Measurements from ENCODE around the gene SUN2. TPM values are rescaled to one million over a fixed set of nuclear protein-coding genes. Genes with fewer than 3 reads are reported as not detected.

SUN2 gene
- total RNA-seq, 1 experiment from 2014 or later, result 45.1 TPM

- CTCF ChIA-PET, result interaction anchor here (0.7 kb wide), 1 partner anchor 192 kb away, joined by 3 read pairs; no protein-coding TSS in a partner anchor
- H3K27ac ChIP-seq (ENCODE audit: low read length), result no peak overlapping the region
- ATAC-seq (no peak), DNase-seq (ENCODE audit: low read depth, low spot score) (no peak)
- POLR2A ChIA-PET, result no interaction called here
- no peak overlapping the region for H3K4me3 ChIP-seq (ENCODE audit: low read depth in 2 of 2, low read length in 2 of 2)
- H3K27me3 ChIP-seq (ENCODE audit: control insufficient read depth, insufficient read depth, low read length), result no peaks in the 10 kb centered on the region
- no peaks in the 10 kb centered on the region for H3K4me1 ChIP-seq (ENCODE audit: control insufficient read depth, insufficient read depth, low read length)
- H3K36me3 ChIP-seq (ENCODE audit: control insufficient read depth, insufficient read depth, low read length), result no peaks in the 10 kb centered on the region; the same call in 1 of the 2 replicates
- no TSS peak for BruUV-seq (replicated peaks)
- intact Hi-C loops (cut with micrococcal nuclease; ENCODE audit: unreplicated experiment) (no loop called here), in situ Hi-C loops (cut with HindIII; ENCODE audit: low pct_unique_long_range_greater_than_20kb, low sequenced_read_pairs) (no loop called here)
- no peaks in the 10 kb centered on the region for H3K9me3 ChIP-seq (ENCODE audit: control insufficient read depth, insufficient read depth, low read depth, low read length)
- TF ChIP-seq TCF7L2 (IDR thresholded peaks at IDR 0.05; ENCODE audit: low read depth, low read length) (no peak), POLR2AphosphoS5 (IDR thresholded peaks at IDR 0.05; ENCODE audit: low read depth, low read length) (no peak), SIN3A (IDR thresholded peaks at IDR 0.05; ENCODE audit: borderline replicate concordance, insufficient read depth, low read depth, low read length) (no peak)
- TF ChIP-seq, protein P1, sequence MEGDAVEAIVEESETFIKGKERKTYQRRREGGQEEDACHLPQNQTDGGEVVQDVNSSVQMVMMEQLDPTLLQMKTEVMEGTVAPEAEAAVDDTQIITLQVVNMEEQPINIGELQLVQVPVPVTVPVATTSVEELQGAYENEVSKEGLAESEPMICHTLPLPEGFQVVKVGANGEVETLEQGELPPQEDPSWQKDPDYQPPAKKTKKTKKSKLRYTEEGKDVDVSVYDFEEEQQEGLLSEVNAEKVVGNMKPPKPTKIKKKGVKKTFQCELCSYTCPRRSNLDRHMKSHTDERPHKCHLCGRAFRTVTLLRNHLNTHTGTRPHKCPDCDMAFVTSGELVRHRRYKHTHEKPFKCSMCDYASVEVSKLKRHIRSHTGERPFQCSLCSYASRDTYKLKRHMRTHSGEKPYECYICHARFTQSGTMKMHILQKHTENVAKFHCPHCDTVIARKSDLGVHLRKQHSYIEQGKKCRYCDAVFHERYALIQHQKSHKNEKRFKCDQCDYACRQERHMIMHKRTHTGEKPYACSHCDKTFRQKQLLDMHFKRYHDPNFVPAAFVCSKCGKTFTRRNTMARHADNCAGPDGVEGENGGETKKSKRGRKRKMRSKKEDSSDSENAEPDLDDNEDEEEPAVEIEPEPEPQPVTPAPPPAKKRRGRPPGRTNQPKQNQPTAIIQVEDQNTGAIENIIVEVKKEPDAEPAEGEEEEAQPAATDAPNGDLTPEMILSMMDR (IDR thresholded peaks at IDR 0.05), result no peak
- TF ChIP-seq, protein P2, sequence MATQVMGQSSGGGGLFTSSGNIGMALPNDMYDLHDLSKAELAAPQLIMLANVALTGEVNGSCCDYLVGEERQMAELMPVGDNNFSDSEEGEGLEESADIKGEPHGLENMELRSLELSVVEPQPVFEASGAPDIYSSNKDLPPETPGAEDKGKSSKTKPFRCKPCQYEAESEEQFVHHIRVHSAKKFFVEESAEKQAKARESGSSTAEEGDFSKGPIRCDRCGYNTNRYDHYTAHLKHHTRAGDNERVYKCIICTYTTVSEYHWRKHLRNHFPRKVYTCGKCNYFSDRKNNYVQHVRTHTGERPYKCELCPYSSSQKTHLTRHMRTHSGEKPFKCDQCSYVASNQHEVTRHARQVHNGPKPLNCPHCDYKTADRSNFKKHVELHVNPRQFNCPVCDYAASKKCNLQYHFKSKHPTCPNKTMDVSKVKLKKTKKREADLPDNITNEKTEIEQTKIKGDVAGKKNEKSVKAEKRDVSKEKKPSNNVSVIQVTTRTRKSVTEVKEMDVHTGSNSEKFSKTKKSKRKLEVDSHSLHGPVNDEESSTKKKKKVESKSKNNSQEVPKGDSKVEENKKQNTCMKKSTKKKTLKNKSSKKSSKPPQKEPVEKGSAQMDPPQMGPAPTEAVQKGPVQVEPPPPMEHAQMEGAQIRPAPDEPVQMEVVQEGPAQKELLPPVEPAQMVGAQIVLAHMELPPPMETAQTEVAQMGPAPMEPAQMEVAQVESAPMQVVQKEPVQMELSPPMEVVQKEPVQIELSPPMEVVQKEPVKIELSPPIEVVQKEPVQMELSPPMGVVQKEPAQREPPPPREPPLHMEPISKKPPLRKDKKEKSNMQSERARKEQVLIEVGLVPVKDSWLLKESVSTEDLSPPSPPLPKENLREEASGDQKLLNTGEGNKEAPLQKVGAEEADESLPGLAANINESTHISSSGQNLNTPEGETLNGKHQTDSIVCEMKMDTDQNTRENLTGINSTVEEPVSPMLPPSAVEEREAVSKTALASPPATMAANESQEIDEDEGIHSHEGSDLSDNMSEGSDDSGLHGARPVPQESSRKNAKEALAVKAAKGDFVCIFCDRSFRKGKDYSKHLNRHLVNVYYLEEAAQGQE (IDR thresholded peaks at IDR 0.05; ENCODE audit: insufficient read depth in 1 of 2, low read depth in 2 of 2, low read length in 1 of 2), result no peak
These were observed 24.1 kb downstream of the SUN2 start for GRCh38 chr22:38731703-38732161.

- no peak for DNase-seq (ENCODE audit: low read depth, low spot score)
- in situ Hi-C loops (cut with HindIII; ENCODE audit: low pct_unique_long_range_greater_than_20kb, low sequenced_read_pairs), result no loop called here
- TF ChIP-seq POLR2AphosphoS5 (IDR thresholded peaks at IDR 0.05; ENCODE audit: low read depth, low read length) (no peak), SIN3A (IDR thresholded peaks at IDR 0.05; ENCODE audit: borderline replicate concordance, insufficient read depth, low read depth, low read length) (no peak), TCF7L2 (IDR thresholded peaks at IDR 0.05; ENCODE audit: low read depth, low read length) (no peak)
- TF ChIP-seq, protein P2 (IDR thresholded peaks at IDR 0.05; ENCODE audit: insufficient read depth in 1 of 2, low read depth in 2 of 2, low read length in 1 of 2), result no peak
- TF ChIP-seq, protein P1 (IDR thresholded peaks at IDR 0.05), result no peak
- BruUV-seq (replicated peaks), result no TSS peak
- H3K9me3 ChIP-seq (ENCODE audit: control insufficient read depth, insufficient read depth, low read depth, low read length), result no peaks in the 10 kb centered on the region
- no peaks in the 10 kb centered on the region for H3K4me1 ChIP-seq (ENCODE audit: control insufficient read depth, insufficient read depth, low read length)
- H3K27ac ChIP-seq (ENCODE audit: low read length), result no peak overlapping the region
- ATAC-seq, result no peak
- ChIA-PET CTCF (no interaction called here), POLR2A (no interaction called here)
- no peaks in the 10 kb centered on the region; the same call in 1 of the 2 replicates for H3K36me3 ChIP-seq (ENCODE audit: control insufficient read depth, insufficient read depth, low read length)
- no peaks in the 10 kb centered on the region for H3K27me3 ChIP-seq (ENCODE audit: control insufficient read depth, insufficient read depth, low read length)
- no peak overlapping the region for H3K4me3 ChIP-seq (ENCODE audit: low read depth in 2 of 2, low read length in 2 of 2)
- intact Hi-C loops (cut with micrococcal nuclease; ENCODE audit: unreplicated experiment), result no loop called here
These were observed 25.4 kb downstream of the SUN2 start for GRCh38 chr22:38730411-38730871.
